ENCODE data around the gene DDAH2.

- TF ChIP-seq, protein P1, sequence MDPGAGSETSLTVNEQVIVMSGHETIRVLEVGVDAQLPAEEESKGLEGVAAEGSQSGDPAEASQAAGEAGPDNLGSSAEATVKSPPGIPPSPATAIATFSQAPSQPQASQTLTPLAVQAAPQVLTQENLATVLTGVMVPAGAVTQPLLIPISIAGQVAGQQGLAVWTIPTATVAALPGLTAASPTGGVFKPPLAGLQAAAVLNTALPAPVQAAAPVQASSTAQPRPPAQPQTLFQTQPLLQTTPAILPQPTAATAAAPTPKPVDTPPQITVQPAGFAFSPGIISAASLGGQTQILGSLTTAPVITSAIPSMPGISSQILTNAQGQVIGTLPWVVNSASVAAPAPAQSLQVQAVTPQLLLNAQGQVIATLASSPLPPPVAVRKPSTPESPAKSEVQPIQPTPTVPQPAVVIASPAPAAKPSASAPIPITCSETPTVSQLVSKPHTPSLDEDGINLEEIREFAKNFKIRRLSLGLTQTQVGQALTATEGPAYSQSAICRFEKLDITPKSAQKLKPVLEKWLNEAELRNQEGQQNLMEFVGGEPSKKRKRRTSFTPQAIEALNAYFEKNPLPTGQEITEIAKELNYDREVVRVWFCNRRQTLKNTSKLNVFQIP (CRISPR knock-in tag; IDR thresholded peaks at IDR 0.05; ENCODE audit: borderline replicate concordance, low read depth) = no peak
- TF ChIP-seq, protein P2, sequence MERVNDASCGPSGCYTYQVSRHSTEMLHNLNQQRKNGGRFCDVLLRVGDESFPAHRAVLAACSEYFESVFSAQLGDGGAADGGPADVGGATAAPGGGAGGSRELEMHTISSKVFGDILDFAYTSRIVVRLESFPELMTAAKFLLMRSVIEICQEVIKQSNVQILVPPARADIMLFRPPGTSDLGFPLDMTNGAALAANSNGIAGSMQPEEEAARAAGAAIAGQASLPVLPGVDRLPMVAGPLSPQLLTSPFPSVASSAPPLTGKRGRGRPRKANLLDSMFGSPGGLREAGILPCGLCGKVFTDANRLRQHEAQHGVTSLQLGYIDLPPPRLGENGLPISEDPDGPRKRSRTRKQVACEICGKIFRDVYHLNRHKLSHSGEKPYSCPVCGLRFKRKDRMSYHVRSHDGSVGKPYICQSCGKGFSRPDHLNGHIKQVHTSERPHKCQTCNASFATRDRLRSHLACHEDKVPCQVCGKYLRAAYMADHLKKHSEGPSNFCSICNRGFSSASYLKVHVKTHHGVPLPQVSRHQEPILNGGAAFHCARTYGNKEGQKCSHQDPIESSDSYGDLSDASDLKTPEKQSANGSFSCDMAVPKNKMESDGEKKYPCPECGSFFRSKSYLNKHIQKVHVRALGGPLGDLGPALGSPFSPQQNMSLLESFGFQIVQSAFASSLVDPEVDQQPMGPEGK (CRISPR knock-in tag; IDR thresholded peaks at IDR 0.05; ENCODE audit: borderline replicate concordance) = no peak
- TF ChIP-seq ZFP3 (CRISPR knock-in tag; IDR thresholded peaks at IDR 0.05) = no peak
- TF ChIP-seq CREB5 (CRISPR knock-in tag; IDR thresholded peaks at IDR 0.05; ENCODE audit: low read depth) = no peak
- no peak for TF ChIP-seq TOX (CRISPR knock-in tag; IDR thresholded peaks at IDR 0.05; ENCODE audit: borderline replicate concordance)
- TF ChIP-seq ZNF565 (CRISPR knock-in tag; conservative IDR thresholded peaks at IDR 0.05; ENCODE audit: low read depth) = no peak
- no peak for TF ChIP-seq ESRRG (CRISPR knock-in tag; IDR thresholded peaks at IDR 0.05)
- no peak for TF ChIP-seq RARB (CRISPR knock-in tag; IDR thresholded peaks at IDR 0.05)
- no peak for TF ChIP-seq ZFP30 (CRISPR knock-in tag; IDR thresholded peaks at IDR 0.05)
Observed at GRCh38 chr6:31734247-31734820, 5.2 kb upstream of the DDAH2 start.
